ENCODE measurements around the gene CDC34. TPM values are rescaled to one million over a fixed set of nuclear protein-coding genes. Genes with fewer than 3 reads are reported as not detected.

Gene CDC34
- total RNA-seq, 2 experiments from 2014 or later: 38.5 to 43.4 TPM

GRCh38 chr19:531009-531752 is 379 bp upstream of the CDC34 start:
- ATAC-seq (ENCODE audit: poor library complexity) (peak; percentile 79), DNase-seq (peak; percentile 70 to 95 (median 88))
- Mint-ChIP-seq H3K27ac (peak overlapping the region; percentile 61), H3K4me1 (ENCODE audit: low read depth) (peaks cover 9% of the 10 kb centered on the region), H3K27me3 (no peaks in the 10 kb centered on the region), H3K4me3 (peak overlapping the region; percentile 87), H3K9me3 (no peaks in the 10 kb centered on the region), H3K36me3 (ENCODE audit: low read depth) (peaks cover 8% of the 10 kb centered on the region)
- H3K27me3 ChIP-seq (ENCODE audit: control insufficient read depth in 1 of 2, insufficient read depth in 2 of 2, low read length in 2 of 2): peaks cover 0 to 3% of the 10 kb centered on the region in 2 experiments
- peak overlapping the region; percentile 72 for H3K4me3 ChIP-seq (ENCODE audit: low read length)
- peaks cover 12% of the 10 kb centered on the region for H3K36me3 ChIP-seq (ENCODE audit: insufficient read depth, low read length)
- no peak for TF ChIP-seq CTCF (IDR thresholded peaks at IDR 0.05)
- CTCF ChIA-PET: interaction anchor here (0.8 to 4.2 kb wide), 4 partner anchors 12 to 53 kb away, joined by 3 to 58 read pairs (median 8); partner anchors contain the start of gene TPGS1
- intact Hi-C loops (cut with DNase I, micrococcal nuclease): loop anchor here (1.0 to 2.0 kb wide), 6 partner anchors 12 to 132 kb away; partner anchors contain the start of genes BSG (in 1 of the 2), RNF126 (in 1 of the 2) and TPGS1 (in 1 of the 2)
- peak overlapping the region; percentile 34 to 75 for H3K27ac ChIP-seq (ENCODE audit: low read depth in 1 of 2, low read length in 2 of 2)
- POLR2A ChIA-PET: interaction anchor here (0.7 to 6.0 kb wide), 14 partner anchors 10 to 558 kb away, joined by 3 to 75 read pairs (median 5); partner anchors contain the start of gene RNF126
- H3K4me1 ChIP-seq (ENCODE audit: insufficient read depth, low read length): peaks cover 45% of the 10 kb centered on the region
- peaks cover 0 to 5% of the 10 kb centered on the region in 2 experiments for H3K9me3 ChIP-seq (ENCODE audit: control insufficient read depth in 1 of 2, insufficient read depth in 1 of 2, low read length in 2 of 2)

- H3K4me1 ChIP-seq (ENCODE audit: insufficient read depth, low read length): peaks cover 45% of the 10 kb centered on the region
- peaks cover 8% of the 10 kb centered on the region for H3K36me3 Mint-ChIP-seq (ENCODE audit: low read depth)
- TF ChIP-seq CTCF (IDR thresholded peaks at IDR 0.05): peak; percentile 52
- peak overlapping the region; percentile 78 for H3K27ac Mint-ChIP-seq
- peaks cover 9% of the 10 kb centered on the region for H3K4me1 Mint-ChIP-seq (ENCODE audit: low read depth)
- no peak for ATAC-seq (ENCODE audit: poor library complexity)
- H3K4me3 Mint-ChIP-seq: peak overlapping the region; percentile 87
- no peaks in the 10 kb centered on the region for H3K27me3 ChIP-seq (ENCODE audit: control insufficient read depth in 1 of 2, insufficient read depth in 2 of 2, low read length in 2 of 2)
- peaks cover 0 to 5% of the 10 kb centered on the region in 2 experiments for H3K9me3 ChIP-seq (ENCODE audit: control insufficient read depth in 1 of 2, insufficient read depth in 1 of 2, low read length in 2 of 2)
- peaks cover 24% of the 10 kb centered on the region for H3K36me3 ChIP-seq (ENCODE audit: insufficient read depth, low read length)
- CTCF ChIA-PET: interaction anchor here (1.0 to 4.2 kb wide), 4 partner anchors 14 to 54 kb away, joined by 3 to 58 read pairs (median 9); partner anchors contain the start of gene TPGS1
- no peaks in the 10 kb centered on the region for H3K9me3 Mint-ChIP-seq
- intact Hi-C loops (cut with DNase I, micrococcal nuclease): loop anchor here in 1 of 2 experiments (1.0 kb wide), 1 partner anchor 39 kb away; no protein-coding TSS in a partner anchor
- no peaks in the 10 kb centered on the region for H3K27me3 Mint-ChIP-seq
- DNase-seq: peak in 9 of 14 experiments; percentile 20 to 80 (median 43)
- peak overlapping the region; percentile 87 for H3K4me3 ChIP-seq (ENCODE audit: low read length)
- peak overlapping the region; percentile 10 to 46 for H3K27ac ChIP-seq (ENCODE audit: low read depth in 1 of 2, low read length in 2 of 2)
- POLR2A ChIA-PET: interaction anchor here (1.0 to 6.0 kb wide), 10 partner anchors 9 to 129 kb away, joined by 3 to 75 read pairs (median 4); partner anchors contain the start of gene GZMM
Measured at GRCh38 chr19:532561-533363, 1.2 kb downstream of the CDC34 start.
